ENCODE results near the gene FUT8.
"Not testable (repeated sequence)": the region's sequence is repeated elsewhere in the genome, so short reads cannot be mapped to it uniquely, and the experiment has no call there.

Gene FUT8

DNA sequence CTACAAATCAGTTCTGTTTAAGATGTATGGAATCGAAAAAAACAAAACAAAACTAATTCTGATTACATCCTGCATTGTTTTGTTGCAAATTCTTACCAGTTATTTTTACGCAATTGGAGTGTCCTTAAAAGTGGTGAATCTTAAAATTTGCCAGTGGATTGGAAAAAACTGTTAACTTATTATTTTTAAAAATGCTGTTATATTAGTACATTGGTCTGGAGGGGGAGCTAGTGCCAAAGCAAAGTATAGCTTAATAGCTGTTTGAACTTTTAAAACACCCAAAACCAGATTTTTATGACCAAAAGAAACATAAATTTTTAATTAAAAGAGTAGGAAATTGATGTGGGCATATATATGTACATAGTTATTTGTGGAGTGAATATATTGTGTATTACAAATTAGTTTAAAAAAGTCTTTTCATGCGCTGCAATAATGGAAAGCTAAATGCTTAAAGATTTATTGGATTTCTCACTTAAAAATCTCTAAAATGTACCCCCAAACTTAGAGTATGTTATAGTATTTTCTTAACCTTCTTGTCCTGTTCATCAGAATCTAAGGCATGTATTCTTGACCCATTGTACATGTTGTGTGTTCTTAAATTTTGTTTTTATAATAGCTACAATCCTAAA is 2.5 kb downstream of the FUT8 start:
- DNase-seq (ENCODE audit: low read depth): no peak
- H3K4me3 ChIP-seq (ENCODE audit: low read depth, low read length): no peak overlapping the region

DNA sequence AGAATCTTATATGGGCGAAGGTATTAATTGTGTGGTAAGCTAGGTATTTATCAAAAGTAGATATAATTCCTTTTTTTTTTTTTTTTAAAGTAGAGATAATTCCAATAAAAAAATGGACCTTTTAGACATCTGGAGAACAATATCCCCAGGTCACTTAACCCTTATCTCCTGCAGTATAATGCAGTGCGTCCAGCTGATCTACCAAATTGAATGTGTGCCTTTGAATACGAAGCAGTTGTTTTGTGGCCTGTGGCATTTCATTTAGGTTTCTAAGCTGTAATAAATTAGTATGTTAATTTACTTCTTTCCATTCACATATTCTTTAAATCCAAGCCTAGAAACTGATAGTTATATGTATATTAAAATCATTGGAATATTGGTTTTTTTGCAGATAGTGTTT is 3.1 kb downstream of the FUT8 start:
- no peak for DNase-seq (ENCODE audit: low read depth)
- H3K4me3 ChIP-seq (ENCODE audit: low read depth, low read length): no peak overlapping the region

DNA sequence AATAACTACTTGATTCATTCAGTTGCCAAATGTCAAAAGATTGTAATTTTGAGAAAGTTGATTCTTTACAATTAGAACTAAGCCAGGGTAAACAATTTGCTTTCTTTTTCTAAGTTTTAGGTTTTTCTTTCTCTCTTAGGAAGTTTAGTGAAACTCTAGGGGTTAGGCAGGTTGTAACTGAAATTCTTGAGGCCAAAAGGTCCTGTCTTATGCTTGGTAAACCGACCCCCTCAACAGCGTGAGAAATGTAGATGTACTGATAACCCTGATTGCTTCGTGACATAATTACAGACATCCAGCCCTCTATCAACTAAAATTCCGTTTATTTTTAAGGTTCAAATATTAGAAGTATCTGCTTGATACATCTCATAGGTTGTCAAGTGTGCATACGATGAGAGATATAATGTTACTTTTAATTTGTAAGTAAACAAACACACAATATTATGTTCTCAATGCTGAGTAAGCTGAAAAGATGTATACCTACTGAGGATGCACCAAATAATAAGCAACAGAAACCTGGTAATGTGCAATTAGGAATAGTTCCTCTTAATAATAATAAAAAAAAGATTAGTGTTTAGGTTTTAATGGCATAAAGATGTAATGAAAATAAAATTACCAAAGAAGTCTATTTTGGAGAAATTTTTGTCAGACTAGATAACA is 7.2 kb downstream of the FUT8 start:
- H3K4me3 ChIP-seq (ENCODE audit: low read depth, low read length): no peak overlapping the region
- DNase-seq (ENCODE audit: low read depth): no peak

DNA sequence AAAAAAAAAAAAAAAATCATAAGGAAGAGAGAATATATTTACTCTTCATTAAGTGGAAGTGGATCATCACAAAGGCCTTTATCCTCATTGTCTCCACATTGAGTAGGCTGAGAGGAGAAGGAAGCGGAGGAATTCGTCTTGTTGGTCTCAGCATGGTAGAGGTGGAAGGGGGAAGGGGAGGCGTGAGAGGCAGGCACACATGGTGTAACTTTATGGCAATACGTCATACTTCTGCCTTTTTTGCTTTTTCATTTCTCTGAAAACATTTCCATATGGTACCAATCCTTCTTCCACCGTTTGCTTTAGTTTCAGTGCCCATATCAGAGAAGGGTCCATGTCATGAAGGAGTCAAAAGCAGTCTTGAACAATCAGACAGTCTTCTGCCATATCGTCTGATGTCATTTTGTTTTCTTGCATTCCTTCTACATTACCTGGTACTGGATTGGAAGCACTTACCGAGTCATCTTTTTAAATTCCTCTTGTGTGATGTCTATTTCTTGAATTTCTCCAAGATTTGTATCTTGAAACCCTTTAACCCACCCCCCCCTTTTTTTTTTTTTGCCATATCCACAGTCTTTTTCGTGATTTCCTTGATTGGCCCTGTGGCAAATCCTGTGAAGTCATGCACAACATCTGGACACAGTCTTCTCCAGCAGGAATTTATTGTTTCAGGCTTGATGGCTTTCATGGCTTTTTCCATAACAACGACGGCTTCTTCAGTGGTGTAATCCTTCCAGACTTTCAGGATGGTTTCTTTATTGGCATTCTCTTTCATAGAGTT is 8.9 kb downstream of the FUT8 start:
- DNase-seq (ENCODE audit: low read depth): no peak
- H3K4me3 ChIP-seq (ENCODE audit: low read depth, low read length): no peak overlapping the region

DNA sequence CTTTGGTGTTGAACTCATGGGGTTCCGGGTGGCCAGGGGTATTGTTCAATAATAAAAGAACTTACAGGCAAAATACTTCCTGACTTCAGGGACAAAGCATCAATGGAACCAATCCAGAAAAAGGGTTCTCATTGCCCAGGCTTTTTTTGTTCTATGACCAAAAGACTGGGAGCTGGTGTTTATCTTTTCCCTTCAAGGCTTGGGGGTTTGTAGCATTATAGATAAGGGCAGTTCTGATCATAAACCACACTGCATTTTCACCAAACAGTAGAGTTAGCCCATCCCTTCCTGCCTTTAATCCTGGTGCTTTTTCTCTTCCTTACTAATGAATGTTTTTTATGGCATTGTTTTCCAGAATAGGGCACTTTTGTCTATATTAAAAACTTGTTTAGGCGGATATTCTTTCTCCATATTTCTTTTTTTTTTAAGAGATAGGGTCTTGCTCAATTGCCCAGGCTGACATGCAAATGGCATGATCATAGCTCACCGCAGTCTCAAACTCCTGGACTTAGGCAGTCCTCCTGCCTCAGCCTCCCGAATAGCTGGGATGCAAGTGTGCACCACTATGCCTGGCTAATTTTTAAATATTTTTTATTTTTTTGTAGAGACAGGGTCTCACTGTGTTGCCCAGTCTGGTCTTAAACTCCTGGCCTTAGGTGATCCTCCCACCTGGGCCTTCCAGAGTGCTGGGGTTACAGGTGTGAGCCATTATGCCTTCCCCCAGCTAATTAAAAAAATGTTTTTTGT is 9.7 kb downstream of the FUT8 start:
- no peak for DNase-seq (ENCODE audit: low read depth)
- H3K4me3 ChIP-seq (ENCODE audit: low read depth, low read length): no peak overlapping the region

DNA sequence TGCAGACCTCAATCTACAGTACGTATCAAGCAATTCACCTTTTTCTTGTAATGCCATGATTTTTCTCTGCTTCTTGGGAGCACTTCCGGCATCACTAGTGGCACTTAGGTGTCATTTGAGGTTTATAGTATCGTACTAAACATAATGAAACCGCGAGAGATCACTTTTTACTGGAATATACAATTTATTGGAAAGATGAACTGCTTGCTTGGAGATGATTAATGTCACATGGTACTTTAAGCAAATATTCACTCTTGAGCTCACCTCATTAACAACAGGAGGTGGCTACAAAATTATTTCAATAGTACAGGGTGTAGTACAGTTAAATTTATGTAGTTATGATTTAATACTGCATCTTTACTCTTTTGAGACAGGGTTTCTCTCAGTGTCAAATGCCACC is 11.5 kb downstream of the FUT8 start:
- no peak overlapping the region for H3K4me3 ChIP-seq (ENCODE audit: low read depth, low read length)
- no peak for DNase-seq (ENCODE audit: low read depth)

DNA sequence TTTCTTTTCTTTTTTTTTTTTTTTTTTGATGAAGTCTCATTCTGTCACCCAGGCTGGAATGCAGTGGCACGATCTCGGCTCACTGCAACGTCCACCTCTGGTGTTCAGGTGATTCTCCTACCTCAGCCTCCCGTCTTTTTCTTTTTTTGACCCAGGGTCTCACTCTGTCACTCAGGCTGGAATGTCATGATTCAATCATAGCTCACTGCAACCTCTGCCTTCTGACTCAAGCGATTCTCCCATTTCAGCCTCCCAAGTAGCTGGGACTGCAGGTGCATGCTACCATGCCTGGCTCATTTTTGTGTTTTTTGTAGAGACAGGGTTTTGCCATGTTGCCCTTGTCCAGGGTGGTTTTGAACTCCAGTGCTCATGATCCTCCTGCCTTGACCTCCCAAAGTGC is 12.0 kb downstream of the FUT8 start:
- no peak overlapping the region for H3K4me3 ChIP-seq (ENCODE audit: low read depth, low read length)
- no peak for DNase-seq (ENCODE audit: low read depth)

DNA sequence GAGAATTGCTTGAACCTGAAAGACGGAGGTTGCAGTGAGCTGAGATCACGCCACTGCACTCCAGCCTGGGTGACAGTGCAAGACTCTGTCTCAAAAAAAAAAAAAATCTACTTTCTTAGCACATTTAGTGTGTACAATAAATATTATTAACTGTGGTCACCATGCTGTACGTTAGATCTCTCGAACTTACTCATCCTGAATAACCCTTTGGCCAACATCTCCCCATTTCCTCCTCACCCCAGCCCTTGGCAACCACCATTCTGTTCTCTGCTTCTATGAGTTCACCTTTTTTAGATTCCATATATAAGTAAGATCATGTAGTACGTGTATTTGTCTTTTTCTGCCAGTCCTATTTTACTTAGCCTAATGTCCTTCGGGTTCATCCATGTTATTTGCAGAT is 13.4 kb downstream of the FUT8 start:
- DNase-seq (ENCODE audit: low read depth): no peak
- no peak overlapping the region for H3K4me3 ChIP-seq (ENCODE audit: low read depth, low read length)

DNA sequence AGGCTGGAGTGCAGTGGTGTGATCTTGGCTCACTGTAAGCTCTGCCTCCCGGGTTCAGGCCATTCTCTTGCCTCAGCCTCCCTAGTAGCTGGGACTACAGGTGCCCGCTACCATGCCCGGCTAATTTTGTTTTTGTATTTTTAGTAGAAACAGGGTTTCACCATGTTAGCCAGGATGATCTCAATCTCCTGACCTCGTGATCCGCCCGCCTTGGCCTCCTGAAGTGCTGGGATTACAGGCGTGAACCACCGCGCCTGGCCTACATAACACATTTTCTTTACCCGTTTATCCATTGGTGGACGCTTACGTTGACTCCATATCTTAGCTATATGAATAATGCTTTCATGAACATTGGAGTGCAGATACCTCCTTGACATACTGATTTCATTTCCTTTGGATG is 14.4 kb downstream of the FUT8 start:
- not testable (repeated sequence) for DNase-seq (ENCODE audit: low read depth); H3K4me3 ChIP-seq (ENCODE audit: low read depth, low read length)

DNA sequence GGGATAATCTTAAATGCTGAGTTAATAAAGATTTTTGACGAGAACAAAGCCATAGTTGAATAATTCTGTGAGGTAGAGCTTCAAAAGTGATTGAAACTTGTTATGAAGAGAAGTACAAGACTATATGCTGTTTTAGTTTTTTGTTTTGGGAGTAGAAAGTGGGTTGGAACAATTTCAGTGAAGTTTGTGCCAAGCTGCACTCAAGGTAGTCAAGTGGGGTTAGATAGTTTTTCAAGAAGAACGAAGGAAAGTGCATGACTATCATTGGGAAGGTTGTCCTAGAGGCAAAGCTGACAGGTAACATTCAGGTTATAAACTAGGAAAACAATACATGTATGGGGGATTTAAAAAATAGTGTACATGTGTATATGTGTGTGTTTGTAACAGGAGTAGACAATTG is 16.2 kb downstream of the FUT8 start:
- DNase-seq (ENCODE audit: low read depth): no peak
- no peak overlapping the region for H3K4me3 ChIP-seq (ENCODE audit: low read depth, low read length)

DNA sequence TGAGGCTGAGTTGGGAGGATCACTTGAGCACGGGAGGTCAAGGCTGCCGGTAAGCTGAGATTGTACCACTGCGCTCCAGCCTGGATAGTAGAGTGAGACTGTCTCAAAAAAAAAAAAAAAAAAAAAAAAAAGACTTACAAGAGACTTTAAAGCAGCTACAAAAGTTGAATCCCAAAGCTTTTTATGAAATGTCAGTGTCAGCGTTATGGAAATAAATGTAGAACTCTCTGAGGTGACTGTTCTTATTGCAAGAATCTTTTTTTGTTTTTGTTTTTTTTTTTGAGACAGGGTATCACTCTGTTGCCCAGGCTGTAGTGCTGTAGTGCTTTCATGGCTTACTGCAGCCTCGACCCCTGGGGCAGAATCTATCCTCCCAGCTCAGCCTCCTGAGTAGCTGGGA is 17.2 kb downstream of the FUT8 start:
- DNase-seq (ENCODE audit: low read depth): no peak

DNA sequence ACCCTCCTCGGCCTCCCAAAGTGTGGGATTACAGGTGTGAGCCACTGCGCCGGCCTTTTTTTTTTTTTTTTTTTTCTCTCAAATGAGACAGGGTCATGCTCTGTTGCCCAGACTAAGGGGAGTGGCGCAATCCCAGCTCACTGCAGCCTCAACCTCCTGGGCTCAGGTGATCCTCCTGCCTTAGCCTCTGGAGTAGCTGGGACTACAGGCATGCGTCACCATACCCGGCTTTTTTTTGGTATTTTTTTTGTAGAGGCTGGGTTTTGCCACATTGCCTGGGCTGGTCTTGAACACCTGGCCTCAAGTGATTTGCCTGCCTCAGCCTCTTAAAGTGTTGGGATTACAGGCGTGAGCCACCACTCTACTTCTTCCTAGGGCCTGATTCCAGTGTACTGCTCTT is 18.7 kb downstream of the FUT8 start:
- no peak for DNase-seq (ENCODE audit: low read depth)
- no peak overlapping the region for H3K4me3 ChIP-seq (ENCODE audit: low read depth, low read length)

More for the DNA sequence above, 17.2 kb downstream of the FUT8 start:
- H3K4me3 ChIP-seq (ENCODE audit: low read depth, low read length): no peak overlapping the region

DNA sequence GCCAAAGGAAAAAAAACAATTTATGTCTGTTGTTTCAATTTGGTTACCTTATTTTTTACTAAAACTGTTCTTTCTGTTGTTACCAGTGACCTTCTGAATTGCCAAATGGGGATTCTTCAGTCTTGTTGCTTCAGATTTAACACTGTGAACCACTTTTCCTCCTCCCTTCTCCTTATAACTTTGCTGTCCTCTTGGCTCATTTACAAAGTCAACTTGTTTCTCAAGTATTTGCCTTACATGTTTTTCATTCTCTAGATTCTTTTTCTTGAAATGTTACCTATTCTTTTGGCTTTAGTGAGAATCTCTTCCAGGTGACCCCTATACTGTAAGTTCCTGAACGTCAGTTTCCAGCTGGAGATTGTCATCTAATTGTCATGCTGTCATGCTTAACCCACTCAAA is 19.4 kb downstream of the FUT8 start:
- no peak overlapping the region for H3K4me3 ChIP-seq (ENCODE audit: low read depth, low read length)
- no peak for DNase-seq (ENCODE audit: low read depth)

DNA sequence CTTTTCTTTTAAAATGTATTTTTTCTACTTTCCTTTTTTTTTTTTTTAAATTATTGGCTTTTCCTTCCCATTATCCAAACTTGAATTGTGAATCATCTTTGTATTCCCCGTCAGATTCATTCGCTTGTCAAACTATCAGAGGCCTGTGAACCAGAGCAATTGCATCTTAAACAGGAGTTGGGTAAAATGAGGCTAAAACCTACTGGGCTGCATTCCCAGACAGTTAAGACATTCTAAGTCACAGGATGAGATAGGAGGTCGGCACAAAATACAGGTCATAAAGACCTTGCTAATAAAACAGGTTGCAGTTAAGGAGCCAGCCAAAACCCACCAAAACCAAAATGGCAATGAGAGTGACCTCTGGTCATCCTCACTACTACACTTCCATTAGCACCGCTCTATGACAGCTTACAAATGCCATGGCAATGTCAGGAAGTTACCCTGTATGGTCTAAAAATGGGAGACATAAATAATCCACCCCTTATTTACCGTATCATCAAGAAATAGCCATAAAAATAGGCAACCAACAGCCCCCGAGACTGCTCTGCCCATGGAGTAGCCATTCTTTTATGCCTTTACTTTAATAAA is 19.9 kb downstream of the FUT8 start:
- no peak for DNase-seq (ENCODE audit: low read depth)
- no peak overlapping the region for H3K4me3 ChIP-seq (ENCODE audit: low read depth, low read length)

DNA sequence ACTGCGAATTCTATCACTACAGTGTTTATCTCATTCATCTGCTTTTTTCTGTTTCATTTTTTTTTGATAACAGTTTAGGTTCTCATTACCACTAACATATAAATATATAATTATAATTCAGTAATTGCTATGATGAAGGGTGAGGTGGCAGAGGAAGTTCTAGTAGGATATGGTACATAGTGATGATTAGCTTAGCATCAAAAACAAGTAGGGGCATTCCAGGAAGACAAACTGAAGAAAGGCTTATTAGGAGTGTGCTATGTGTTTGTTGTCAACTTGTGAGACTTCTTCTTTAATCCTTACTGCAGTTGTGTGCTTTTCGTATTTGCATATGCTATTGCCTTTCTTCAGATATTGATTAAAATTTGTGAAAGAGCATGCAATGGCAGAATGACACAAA is 20.6 kb downstream of the FUT8 start:
- DNase-seq (ENCODE audit: low read depth): no peak
- no peak overlapping the region for H3K4me3 ChIP-seq (ENCODE audit: low read depth, low read length)

DNA sequence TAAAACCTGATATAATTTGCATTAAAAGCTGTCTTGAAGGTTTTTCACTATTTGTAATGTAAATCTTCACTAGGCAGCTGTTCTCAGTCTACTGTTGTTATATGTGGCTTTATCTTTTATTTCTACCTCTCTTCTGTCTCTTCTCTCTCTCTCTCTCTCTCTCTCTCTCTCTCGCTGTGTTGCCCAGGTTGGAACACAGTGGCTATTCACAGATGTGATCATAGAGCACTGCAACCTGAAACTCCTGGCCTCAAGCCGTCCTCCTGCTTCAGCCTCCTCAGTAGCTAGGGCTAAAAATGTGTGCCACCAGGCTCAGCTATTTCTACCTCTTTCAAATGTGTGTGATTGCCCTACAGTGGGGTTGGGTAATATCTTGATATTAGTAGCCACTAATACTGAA is 21.1 kb downstream of the FUT8 start:
- H3K4me3 ChIP-seq (ENCODE audit: low read depth, low read length): no peak overlapping the region
- no peak for DNase-seq (ENCODE audit: low read depth)

DNA sequence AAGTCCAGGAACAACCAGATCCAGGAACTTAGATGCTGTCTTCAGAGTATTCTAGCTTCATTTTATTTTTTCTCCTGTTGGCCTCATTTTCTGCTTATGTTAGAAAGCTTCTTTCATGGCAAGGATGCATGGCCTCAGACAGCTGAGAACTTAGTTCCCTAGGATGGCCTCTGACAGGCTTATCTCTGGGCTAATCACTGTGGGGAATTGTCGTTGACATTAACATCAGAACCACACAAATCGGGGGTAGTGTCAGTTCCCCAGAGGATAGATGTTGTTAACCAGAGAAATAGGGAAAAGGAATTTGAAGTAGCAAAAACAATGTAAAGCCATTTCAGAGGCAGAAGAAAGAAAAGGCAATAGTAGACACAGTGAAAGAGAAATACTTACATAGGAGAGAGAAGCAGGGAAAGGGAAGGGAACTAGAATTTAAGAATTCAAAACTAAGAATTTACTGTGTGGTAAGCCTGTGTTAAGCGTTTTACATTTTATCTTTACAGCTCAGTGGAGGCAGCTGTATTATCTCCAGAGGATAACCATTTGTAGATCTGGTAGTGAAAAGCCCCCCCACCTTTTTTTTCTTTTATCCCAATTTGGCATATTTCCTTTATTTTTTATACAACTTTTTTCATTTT is 21.8 kb downstream of the FUT8 start:
- no peak overlapping the region for H3K4me3 ChIP-seq (ENCODE audit: low read depth, low read length)
- no peak for DNase-seq (ENCODE audit: low read depth)

DNA sequence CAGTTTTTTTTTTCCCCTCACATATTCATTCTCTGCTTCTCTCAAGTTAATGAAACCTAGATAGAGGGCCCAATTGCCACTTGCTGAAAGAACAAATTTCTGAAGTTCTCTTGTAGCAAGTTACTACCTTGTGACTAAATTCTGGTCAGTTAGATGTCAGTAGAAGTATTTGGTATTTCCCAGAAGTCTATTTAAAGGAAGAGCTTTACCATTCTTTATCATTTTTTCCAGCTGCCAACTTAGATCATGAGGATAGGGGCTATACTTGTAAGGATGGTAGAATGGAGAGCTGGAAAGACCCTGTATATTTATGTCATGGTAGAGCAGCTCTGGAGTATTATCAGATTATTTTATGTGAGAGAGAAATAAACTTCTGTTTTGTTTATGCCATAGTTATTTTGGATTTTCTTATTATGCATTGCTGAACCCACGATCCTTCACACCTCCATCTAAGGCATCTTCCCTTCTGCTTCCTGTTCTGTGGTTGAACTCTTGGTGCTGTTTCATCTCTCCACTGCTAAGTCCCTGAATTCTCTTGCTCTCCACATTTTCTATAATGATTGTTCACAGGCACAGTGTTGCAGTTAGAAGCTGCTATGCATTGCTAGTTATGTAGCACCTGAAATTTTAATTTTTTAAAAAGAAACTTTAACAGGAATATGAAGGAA is 25.9 kb downstream of the FUT8 start:
- H3K4me3 ChIP-seq (ENCODE audit: low read depth, low read length): no peak overlapping the region
- no peak for DNase-seq (ENCODE audit: low read depth)

DNA sequence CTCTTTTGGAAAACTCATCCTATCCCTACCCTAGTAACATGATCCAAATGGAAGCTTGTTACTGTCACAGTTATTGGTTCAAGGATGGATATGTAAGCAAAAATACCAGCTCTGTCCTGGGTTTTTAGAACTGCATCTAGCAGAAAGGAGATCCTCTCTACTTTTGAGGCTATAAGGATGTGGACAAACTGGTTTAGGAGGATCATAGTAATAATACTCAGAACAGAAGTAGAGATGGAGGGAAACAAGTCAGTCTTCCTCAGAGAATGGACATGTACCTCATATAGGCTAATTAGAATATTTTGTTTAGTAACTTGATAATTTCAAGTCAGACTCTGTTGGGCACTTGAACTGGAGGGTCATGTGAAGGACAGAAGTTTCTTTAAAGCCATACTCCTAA is 26.6 kb downstream of the FUT8 start:
- no peak for DNase-seq (ENCODE audit: low read depth)
- no peak overlapping the region for H3K4me3 ChIP-seq (ENCODE audit: low read depth, low read length)

Measured in skeletal muscle cell (primary cell).